ENCODE measurements around the gene DDAH1.

DDAH1 gene

DNA sequence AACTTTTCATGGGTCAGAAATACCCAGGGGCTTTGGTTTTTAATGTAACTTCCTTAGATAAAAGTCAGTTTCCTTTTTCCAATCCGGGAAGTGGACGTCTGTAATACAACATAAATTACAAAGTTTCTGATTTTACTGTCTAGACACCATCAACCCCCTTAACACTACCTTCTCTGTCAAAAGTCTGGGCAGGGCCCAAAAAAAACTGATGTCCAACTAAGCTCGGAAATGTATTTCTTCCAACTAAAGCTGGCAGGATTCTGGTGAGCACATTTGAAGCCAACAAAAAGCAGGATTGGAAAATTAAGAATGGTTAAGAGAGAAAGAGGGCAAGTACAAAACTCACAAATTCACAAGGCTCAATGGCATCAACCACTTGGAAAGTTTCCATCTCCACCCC, 24.3 kb downstream of the DDAH1 start:
- no peak for DNase-seq (ENCODE audit: low read depth in 2 of 2)

DNA sequence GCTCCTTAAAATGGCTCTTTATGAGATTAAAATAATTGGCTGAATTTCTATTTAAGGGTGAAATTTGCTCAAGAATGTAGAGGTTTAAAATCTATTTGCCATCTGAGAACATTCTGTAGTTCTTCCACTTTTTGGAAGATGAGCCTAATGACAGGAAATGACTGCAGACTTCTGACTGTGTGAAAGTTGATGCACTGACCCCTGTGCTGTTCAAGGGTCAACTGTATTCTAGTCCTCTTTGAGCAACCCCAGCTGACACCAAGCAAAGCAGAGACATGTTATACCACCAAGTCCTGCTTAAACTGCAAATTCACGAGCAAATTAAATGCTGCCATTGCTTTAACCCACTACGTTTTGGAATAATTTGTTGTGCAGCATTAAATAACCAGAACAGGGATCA, 26.6 kb downstream of the DDAH1 start:
- DNase-seq (ENCODE audit: low read depth in 2 of 2), result no peak

DNA sequence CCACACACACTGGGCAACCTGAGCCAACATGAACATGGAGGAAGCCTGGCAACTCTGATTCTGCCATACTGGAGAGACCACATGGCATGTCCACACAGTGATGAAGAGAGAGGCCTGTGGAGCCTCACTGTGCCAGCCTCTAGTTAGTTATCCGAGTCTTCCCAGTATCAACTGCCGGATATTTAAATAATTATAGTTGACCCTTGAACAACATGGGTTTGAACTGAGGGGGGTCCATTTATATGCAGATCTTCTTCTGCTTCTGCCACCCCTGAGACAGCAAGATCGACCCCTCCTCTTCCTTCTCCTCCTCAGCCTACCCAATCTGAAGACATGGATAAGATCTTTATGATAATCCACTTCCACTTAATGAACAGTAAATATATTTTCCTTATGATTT, 27.8 kb downstream of the DDAH1 start:
- no peak for DNase-seq (ENCODE audit: low read depth in 2 of 2)

DNA sequence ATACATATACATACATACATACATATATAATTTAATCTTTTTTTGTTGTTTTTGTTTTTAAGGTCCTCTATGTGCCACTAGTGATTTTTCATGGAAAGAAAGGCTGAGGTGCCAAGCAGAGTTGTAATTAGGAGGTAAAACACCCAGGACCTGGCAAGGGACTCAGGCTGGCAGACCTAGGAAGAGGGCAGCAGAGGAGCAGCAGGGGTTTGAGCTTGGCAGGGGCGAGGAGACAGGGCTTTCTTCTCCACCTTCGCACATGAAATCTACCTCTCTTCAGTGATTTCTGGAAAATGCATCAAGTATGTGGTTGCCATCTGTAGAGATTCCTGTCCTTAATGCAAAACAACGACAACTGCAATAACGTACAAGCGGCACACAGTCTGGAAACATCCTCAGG, 31.9 kb downstream of the DDAH1 start:
- no peak for DNase-seq (ENCODE audit: low read depth in 2 of 2)

DNA sequence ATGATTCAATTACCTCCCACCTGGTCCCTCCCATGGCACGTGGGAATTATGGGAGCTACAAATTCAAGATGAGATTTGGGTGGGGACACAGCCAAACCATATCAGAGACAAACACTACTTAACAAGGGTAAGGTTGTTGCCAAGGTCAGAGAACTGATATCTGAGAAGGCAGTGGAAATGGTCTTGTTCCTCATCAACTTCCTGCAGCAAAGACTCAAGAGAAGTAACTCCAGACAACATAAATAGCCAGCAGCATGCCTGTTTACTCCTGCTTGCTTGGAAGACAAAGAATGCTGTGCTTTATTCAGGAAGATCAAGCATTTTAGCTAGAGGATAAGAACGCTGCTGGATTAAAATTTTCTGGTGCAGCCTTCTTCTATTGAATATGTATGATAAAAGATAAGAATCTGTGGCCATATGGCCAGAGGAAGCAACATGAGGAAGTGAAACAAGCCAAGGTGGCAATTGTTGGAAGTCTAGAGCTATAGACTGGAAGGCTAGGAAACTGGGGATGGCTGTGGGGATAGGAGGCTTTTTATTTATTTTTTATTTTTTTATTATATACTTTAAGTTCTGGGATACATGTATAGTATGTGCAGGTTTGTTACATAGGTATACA, 36.4 kb downstream of the DDAH1 start:
- no peak for DNase-seq (ENCODE audit: low read depth in 2 of 2)

DNA sequence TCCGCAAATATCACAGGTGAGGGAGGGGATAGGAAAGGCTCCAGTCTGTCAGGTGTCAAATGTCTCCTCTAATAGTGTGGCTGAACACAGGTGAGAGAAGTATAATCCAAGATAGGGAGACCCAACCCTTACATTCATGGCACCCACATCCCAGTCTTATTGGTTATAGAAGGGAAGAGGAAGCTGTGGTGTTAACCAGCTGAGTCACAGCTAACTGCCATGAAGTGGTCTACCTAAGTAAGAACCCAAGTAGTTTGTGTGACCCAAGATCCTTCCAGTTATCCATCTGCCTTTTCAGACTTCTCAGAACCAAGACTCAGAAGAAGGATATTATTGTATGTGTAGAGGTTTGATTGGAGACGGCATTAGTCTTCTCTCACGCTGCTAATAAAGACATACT, 37.1 kb downstream of the DDAH1 start:
- no peak for DNase-seq (ENCODE audit: low read depth in 2 of 2)

DNA sequence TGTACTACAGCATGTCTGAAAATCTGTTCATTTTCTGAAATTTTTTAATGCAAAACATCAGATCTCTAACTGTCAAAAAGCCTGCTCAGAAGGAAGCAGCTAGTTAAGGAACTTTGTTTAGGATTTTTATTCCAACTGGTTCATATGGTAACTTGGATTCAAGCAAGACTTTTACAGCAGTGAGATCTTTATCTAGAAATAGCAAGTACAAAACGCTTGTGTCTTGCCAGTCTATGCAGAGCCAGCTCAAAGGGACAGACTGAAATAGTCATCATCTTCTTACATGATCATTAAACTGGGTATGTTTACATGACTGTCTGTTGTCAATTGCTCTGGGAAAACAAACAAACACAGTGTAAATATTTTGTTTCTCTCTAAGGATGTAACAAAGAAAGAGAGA, 37.6 kb downstream of the DDAH1 start:
- no peak for DNase-seq (ENCODE audit: low read depth in 2 of 2)

DNA sequence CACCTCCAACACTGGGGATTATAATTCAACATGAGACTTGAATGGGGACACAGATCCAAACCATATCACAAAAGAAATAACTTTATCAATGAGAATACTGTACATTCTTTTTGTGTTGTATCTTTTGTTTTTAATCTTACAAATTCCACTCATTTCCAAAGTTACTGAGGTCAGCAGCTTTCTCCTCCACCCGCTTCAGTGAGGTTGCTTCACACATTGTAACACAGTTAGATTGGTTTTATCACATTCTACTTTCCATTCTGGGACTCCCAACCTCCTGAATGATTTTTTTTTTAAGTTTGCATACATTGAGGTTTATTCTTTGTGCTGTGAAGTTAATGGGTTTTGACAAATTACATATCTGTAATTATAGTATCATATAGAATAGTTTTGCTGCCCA, 43.8 kb downstream of the DDAH1 start:
- DNase-seq (ENCODE audit: low read depth in 2 of 2), result no peak

DNA sequence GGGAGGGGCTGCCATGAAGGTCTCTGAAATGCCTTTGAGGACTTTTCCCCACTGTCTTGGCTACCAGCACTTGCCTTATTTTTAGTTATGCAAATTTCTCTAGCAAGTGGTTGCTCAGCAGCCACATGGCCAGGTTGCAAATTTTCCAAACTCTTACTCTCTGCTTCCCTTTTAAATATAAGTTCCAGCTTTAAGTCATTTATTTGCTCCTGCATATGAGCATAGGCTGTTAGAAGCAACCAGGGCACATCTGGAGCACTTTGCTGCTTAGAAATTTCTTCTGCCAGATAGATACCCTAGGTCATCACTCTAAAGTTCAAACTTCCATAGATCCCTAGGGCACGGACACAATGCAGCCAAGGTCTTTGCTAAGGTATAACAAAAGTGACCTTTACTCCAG, 44.8 kb downstream of the DDAH1 start:
- no peak for DNase-seq (ENCODE audit: low read depth in 2 of 2)

DNA sequence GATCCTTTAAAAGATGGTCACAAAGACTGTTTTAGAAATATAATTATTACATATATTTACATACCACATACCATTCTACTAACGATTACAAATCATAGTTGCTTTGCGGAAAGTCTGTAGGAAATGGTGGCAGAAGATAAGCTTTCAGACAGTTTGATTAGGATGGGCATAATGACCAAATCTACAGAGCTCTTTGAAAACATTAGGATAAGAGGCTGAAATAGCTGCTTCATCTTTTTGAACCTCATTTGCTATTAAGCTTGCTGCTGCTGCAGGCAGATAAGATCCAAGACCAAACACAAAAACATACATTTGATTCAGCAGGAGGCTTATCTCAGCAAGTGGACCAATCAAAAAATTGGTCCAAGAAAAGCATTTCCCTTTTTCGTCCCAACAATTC, 47.1 kb downstream of the DDAH1 start:
- no peak for DNase-seq (ENCODE audit: low read depth in 2 of 2)

DNA sequence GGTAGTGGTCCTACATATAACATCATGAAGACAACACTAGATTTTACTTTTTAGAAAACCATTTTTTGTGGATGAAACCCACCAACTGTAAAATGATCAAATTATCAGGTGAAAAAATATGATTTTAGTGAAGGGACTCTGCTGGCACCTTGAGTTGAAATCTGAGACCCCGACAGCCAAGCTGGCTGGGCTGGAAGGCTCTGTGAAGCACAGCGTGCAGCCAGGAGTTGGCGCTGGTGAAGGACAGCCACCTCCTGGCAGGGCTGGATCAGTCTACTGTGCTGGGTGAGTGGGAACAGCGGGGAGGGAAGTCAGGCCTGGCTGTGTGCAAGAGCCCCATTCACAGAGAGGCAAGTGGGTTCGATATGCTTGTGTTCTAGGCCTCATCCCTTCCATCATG, 47.9 kb downstream of the DDAH1 start:
- no peak for DNase-seq (ENCODE audit: low read depth in 2 of 2)

DNA sequence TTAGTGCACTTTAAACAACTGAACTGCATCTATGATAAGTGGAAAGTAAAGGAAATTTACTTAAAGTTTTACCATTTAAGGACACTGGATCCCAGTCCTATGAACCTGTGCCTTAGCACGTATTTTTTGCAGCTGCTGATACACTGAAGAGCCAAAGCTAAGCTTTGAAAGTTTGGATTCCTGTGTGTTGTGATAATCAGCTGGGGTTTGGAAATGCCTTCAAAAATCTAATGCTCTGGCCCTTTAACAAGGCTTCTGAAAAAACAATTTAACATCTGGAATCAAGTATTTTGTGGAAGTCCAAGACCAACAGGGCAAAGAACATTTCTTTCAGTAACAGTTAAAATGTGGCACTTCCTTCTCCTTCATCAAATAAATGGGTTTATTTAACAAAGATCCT, 51.8 kb downstream of the DDAH1 start:
- DNase-seq (ENCODE audit: low read depth in 2 of 2), result no peak

DNA sequence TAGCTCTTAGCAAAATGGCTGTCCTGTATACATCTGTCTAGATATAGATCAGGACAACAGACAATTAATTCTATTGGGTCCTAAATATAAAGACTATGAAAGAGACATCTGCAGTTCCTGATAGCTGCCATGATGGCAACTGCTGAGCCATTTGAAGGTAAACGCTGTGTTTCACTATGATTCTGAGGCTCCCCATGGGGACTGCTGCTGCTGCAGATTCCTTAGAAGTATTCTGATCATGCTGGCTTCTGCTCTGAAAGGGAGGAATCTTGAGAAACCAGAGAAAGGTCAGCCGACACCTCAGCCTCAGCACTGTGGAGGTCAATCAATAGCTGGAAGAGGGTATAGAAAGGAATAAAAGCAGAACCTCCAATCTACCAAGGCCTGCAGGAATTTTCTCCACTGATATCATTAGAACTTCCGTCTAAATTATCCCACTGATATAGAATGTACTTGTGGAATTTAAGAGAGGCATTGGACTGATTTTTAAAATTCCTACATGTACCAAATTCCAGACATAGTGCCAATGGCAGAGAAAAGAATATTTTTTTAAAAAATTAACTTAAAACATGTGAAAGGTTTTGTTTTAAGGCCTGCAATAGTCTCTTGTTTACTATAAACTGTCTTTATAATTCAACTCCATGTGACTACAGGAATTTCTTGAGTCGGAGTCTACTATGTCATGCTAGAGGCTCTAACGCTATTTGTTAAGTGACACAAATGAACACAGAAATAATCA, 53.2 kb downstream of the DDAH1 start:
- DNase-seq (ENCODE audit: low read depth in 2 of 2), result no peak

DNA sequence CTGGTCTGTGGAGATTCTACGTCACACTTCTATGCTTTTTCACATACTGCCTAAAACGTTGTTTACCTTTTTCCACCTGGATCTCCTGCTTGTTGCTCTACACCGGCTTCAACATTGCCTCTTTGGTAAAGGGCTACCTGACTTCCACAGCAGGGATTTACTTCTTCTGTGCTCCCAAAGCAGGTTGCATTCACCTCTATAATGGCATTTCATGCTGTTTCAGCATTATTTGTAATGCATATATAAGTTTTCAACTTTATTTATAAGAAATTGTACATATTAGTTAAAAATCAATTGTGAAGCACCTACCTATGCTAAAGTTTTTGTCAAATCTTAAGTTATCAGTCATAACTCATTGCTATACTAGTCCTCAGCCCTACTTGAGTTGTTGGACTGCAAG, 55.4 kb downstream of the DDAH1 start:
- DNase-seq (ENCODE audit: low read depth in 2 of 2), result no peak

DNA sequence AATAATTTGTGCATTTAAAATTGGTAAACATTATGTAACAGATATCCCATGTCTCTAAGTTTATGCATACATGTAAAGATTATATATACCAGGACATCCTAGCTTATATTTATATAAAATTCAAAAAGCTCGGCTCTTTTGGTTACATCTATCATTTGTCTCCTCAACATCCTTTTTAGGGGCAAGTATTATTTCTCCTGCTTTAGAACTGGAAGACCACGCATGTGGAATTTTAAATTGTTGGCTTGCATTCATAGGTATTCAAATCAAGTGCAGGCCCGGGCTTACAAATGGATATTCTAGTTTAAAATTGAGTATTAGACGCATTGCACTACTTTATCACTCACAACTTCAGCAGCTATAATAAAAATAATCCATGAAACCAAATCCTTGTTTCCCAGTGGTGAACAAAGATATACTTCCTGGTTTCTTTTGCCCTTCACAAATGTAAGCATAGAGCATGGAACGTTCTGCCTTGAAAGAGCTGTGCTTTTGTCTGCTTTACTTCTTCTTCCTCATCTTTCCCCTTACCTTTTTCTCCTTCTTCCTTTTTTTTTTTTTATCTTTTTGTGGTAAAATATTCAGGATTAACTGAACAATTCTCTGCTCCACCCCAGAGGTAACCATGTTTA, 57.1 kb downstream of the DDAH1 start:
- no peak for DNase-seq (ENCODE audit: low read depth in 2 of 2)

DNA sequence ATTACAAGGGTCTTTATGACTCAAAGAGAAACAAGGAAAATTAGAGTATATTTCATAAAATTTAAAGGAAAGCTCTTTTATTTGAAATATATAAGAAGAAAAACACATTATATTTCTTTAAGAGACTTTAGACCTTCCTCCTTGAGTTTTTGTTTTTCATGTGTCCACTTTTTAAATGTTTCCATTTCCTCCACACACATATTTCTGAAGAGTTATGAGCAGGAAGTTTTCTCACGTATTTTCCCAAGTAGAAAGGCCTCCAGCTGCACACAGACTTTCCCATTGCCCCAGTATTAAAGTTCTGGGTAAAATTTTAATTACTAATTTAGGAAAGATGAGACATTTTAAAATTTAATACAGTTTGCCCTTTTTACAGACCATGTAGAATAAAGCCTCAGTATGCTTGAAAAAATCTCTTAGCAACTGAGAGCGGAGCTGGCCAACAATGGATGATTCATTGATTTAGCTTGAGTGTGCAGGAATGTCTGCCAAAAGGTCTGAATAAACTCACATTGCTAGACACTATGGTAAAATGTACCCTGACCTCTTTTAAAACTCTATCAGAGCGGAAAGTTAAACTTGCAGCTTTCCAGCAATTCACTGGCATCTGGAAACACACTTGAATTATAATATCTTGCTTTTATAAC, 57.9 kb downstream of the DDAH1 start:
- DNase-seq (ENCODE audit: low read depth in 2 of 2), result no peak

DNA sequence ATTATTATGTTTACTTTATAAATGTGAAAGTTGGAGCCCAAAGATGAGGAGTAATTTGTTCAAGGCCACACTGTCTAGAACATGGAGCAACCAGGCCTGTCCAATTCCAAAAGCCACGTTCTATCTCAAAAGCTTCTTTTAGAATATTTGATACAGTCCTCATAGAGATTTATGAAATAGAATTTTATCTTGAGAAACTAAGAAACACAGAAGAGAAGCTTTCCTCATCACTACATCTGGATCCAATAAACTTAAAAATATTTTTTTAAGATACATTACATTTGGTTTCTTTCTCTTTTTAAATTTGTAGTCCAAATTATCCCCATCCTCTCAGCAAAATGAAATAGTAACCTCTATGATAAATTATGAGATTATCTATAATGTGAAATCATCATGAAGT, 58.9 kb downstream of the DDAH1 start:
- DNase-seq (ENCODE audit: low read depth in 2 of 2), result no peak

DNA sequence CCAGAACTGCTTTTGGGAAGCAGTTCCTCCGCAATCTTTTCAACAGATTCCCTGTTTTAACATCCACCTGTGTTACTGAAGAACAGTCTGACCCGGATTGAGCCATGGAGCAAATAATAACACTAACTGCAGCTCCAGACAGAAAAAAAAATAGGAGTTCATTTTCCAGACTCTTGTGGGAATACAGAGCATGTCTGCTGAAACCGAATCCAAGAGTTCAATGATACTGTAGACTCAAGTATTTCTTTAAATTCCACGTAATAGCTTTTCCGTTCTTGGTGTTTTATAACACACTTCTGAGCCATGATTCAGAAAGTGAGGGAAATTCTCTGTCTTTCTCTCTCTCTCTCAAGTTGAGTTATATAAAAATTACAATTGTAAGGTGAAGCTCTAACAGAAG, 60.6 kb downstream of the DDAH1 start:
- no peak for DNase-seq (ENCODE audit: low read depth in 2 of 2)

DNA sequence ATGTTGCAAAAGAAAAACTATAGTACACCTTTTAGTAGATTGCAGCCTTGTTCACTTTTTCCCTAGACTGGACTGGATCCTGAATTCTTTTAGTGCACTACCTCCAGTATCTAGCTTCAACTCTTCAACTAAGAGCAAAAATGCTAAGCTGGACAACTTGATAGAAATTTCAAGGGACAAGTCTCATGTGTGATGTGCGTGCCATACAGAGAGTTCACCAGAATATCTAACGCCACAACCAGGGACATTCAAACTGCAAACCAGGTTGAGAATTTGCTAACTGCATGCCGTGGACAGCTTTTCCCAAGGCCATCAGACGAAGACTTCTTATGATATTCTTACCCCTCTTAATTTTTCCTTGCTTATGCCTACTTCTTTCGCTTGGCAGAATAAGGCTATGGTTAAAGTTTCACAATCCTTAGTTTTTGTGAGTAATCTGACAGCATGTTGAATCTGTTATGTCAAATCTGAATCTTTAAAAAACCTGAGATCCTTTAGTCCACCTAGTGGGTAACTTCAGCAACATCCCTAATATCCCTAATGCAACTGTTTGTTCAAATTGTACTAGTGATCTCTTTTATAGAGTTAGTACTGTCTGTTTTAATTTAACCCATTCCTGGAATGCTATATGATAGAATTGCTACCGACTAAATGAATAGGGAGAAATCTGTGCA, 66.4 kb downstream of the DDAH1 start:
- no peak for DNase-seq (ENCODE audit: low read depth in 2 of 2)

DNA sequence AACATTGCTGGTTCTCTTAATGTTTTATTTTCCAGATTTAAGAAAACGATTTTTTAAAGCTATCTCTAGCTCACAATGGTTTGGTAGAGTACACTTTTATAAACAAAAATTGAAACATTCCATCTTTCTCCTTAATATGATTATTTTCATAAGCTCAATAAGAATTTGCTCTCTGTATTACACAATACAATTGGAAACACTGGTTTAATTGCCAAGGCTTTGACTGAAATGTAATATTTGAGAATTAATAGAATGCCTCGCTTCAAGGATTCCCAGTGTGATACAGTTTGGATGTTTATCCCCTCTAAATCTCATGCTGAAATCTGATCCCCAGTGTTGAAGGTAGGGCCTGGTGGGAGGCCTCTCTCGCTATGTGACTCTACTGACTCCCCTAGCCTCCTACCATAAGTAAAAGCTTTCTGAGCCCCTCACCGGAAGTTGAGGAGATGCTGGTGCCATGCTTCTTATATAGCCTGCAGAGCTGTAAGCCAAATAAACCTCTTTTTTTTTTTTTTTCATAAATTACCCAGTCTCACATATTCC, 67.4 kb downstream of the DDAH1 start:
- DNase-seq (ENCODE audit: low read depth in 2 of 2), result no peak

DNA sequence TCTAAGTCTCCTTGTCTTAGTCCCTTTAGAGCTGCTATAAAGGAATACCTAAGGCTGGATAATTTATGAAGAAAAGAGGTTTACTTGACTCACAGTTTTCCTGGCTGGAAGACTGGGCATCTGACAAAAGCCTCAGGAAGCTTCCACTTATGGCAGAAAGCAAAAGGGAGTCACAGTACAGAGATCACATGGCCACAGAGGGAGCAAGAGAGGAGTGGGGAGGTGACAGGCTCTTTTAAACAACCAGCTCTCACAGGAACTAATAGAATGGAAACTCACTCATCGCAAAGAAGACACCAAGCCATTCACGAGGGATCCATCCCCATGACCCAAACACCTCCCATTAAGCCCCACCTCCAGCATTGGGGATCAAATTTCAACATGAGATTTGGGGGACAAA, 68.8 kb downstream of the DDAH1 start:
- DNase-seq (ENCODE audit: low read depth in 2 of 2), result no peak

DNA sequence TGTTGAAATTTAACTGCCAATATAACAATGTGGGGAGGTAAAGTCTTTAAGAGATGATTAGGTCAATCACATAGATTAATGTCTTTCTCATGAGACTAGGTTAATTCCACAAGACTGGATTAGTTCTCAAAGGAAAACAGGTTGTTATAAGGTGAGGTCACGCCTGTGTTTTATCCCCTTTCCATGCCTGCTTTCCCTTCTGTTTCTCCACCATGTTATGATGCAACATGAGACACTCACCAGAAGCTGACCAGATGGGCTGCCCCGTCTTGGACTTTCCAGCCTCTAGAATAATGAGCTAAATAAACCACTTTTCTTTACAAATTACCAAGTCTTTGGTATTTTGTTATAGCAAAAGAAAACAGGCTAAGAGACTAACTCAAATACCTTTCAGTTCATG, 70.8 kb downstream of the DDAH1 start:
- no peak for DNase-seq (ENCODE audit: low read depth in 2 of 2)
